ENCODE data around the gene CLEC16A.
A peak's percentile ranks its signal among the peaks of the same experiment; 100 is the strongest.
"Not testable (repeated sequence)": the region's sequence is repeated elsewhere in the genome, so short reads cannot be mapped to it uniquely, and the experiment has no call there.

Gene CLEC16A

GRCh38 chr16:10922328-10923145, 21.8 kb upstream of the CLEC16A start:
- intact Hi-C loops (cut with DNase I), result loop anchor here (10.0 kb wide), 1 partner anchor 178 kb away; the partner anchor contains the start of gene NUBP1
- DNase-seq, result peak in 11 of 42 donors; percentile 31 to 63 (median 37)

DNA sequence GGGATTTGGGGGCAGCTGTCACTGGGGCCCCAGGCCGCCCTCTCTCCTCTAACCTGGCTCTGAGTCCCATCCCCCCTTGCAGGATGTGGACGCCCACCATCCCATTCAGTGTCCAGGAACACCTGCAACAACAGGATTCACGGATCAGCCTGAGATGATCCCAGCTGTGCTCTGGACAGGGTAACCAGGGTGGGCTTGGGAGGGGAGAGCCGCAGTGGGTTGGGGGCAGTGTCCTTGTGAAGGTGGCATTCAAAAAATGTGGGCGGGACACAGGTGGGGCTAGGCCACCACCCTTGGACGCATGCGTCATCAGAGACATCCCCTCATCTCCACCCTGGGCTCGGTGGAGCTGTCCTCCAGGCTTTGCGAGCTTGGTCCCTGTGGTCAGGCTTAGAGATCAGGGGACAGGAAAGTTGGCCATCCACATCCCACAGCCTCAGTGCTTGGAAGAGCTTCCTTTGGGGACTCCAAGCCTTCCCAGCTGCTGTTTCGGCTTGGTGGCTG, 21.2 kb upstream of the CLEC16A start:
- intact Hi-C loops (cut with DNase I), result loop anchor here (10.0 kb wide), 1 partner anchor 178 kb away; the partner anchor contains the start of gene NUBP1

GRCh38 chr16:10923650-10924214, 20.6 kb upstream of the CLEC16A start:
- intact Hi-C loops (cut with DNase I), result loop anchor here (10.0 kb wide), 1 partner anchor 179 kb away; the partner anchor contains the start of gene NUBP1

More for the DNA sequence above, 21.2 kb upstream of the CLEC16A start:
- DNase-seq, result no peak

DNA sequence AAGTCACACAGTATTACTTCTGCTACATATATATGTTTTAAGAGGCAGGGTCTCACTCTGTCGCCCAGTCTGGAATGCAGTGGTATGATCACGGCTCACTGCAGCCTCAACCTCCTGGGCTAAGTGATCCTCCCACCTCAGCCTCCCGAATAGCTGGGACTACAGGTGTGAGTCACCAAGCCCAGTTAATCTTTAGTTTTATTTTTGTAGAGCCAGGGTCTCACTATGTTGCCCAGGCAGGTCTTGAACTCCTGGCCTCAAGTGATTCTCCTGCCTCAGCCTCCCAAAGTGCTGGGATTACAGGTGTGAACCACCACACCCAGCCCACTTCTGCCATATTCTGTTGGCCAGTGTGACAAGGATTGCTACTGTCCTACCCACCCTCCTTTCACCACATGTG, 19.1 kb upstream of the CLEC16A start:
- intact Hi-C loops (cut with DNase I), result loop anchor here (10.0 kb wide), 1 partner anchor 180 kb away; the partner anchor contains the start of gene NUBP1

More at GRCh38 chr16:10923650-10924214, 20.6 kb upstream of the CLEC16A start:
- peak in 41 of 42 donors; percentile 23 to 92 (median 72) for DNase-seq

DNA sequence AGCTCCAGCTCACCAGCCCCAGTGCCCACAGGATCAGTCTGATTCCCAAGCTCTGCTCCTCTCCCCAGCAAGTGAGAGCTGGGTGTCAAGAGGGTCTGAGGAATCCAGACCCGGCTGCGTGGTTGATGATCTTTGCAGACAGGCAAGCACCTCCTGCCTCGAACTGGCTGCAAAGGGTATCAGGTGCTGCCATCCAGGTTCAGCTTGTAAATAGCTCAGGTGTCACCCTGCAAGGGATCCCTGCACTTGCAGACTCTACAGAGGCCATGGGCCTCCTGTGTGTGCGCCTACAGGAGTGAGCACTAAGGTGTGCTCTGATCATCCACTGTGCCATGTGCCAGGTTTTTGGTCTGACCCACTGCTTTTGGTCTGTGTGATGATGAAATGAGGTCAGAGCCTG, 18.3 kb upstream of the CLEC16A start:
- DNase-seq, result no peak
- intact Hi-C loops (cut with DNase I), result loop anchor here (10.0 kb wide), 1 partner anchor 181 kb away; the partner anchor contains the start of gene NUBP1

More for the DNA sequence above, 19.1 kb upstream of the CLEC16A start:
- not testable (repeated sequence) for DNase-seq

GRCh38 chr16:10926867-10927266, 17.5 kb upstream of the CLEC16A start:
- DNase-seq, result no peak
- intact Hi-C loops (cut with DNase I), result loop anchor here (10.0 kb wide), 1 partner anchor 182 kb away; the partner anchor contains the start of gene NUBP1

GRCh38 chr16:10927497-10928112, 16.8 kb upstream of the CLEC16A start:
- intact Hi-C loops (cut with DNase I), result loop anchor here (10.0 kb wide), 1 partner anchor 183 kb away; the partner anchor contains the start of gene NUBP1
- DNase-seq, result no peak

- intact Hi-C loops (cut with DNase I), result loop anchor here (10.0 kb wide), 1 partner anchor 184 kb away; the partner anchor contains the start of gene NUBP1
- not testable (repeated sequence) for DNase-seq
These were observed 15.3 kb upstream of the CLEC16A start for GRCh38 chr16:10929097-10929496.

- DNase-seq, result peak in 7 of 42 donors; percentile 21 to 75 (median 51)
- intact Hi-C loops (cut with DNase I), result loop anchor here (10.0 kb wide), 1 partner anchor 185 kb away; the partner anchor contains the start of gene NUBP1
These were observed 14.3 kb upstream of the CLEC16A start for GRCh38 chr16:10929853-10930754.

GRCh38 chr16:10930755-10931093, 13.6 kb upstream of the CLEC16A start:
- intact Hi-C loops (cut with DNase I), result no loop called here
- DNase-seq, result no peak

DNA sequence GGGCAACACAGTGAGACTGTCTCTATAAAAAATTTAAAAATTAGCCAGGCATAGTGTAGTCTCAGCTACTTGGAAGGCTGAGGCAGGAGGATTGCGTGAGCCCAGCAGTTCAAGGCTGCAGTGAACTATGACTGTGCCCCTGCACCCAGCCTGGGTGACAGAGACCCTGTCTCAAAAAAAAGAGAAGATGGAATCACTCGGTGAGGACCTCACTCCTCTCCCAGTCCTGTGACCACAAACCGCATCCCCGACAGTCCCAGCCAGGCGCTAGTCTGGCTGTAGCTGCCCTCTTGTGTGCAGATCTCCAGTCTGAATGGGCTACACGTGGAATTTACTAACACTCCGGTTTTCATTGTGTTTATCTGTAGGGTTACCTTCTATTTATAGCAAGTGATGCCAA, 13.2 kb upstream of the CLEC16A start:
- DNase-seq, result no peak
- intact Hi-C loops (cut with DNase I), result no loop called here

DNA sequence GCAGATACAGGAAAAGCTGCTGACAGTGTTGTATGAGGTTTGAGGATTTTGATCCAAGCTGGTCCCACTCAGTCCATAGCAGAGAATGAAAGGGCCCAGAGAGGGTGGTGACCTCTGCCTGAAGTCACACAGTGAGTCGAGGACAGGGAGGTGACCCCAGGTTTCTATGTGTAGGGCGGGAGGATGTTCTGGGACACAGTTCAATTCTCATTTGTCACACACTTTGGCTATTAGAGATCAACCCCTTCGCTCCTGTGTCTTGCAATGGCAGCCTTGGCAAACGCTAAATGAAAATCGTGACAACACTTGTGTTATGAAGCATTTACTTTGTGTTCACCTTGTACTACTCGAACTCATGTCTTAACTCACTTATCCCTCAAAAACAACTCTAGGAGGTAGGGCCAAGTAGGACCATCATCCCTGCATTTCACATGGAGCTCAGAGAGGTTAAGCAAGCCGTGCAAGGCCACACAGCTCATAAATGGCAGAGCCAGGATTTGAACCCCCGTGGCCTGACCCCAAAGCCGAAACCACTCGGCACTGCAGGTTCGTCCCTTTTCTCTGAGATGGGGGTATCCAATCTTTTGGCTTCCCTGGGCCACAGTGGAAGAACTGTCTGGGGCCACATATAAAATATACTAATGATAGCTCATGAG, 12.3 kb upstream of the CLEC16A start:
- intact Hi-C loops (cut with DNase I), result no loop called here
- no peak for DNase-seq

DNA sequence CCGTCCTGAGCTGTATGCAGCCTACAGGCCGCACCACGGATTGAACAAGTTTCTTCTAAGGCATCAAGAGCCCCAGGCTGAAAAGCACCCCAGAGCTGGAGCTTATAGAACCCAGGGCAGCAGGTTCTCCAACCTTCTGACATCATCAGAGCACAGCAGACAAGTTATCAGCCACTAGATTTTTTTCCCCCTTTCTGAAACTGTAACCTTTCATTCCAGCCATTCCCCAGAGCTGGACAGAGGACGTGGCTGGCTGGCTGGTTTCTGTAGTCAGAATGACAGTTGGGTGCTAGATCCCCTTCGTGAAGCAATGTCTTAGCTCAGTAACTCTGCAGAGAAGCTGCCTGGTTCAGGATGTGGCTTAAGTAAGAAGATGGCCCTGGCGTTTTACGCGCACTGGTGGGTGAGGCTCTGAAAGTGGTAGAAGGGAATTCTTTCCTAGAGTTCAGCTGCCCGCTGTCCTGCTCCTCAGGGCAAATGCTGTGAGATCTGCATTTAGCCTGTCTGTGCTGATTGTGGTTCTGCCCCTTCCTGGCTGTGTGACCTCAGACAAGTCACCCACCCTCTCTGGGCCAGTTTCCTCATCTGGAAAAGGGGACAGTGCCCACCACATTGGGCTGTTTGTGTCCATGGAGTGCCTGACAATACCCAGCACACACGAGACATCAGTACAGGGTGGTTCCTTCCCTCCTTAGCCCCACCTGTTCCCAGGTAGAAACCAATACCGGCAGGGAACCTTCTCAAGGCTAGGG, 11.2 kb upstream of the CLEC16A start:
- intact Hi-C loops (cut with DNase I), result no loop called here
- no peak for DNase-seq

GRCh38 chr16:10933865-10934264, 10.5 kb upstream of the CLEC16A start:
- no peak for DNase-seq
- intact Hi-C loops (cut with DNase I), result no loop called here

- no peak for DNase-seq
These were observed 9.8 kb upstream of the CLEC16A start for GRCh38 chr16:10934325-10935107.

GRCh38 chr16:10935226-10935915, 9.0 kb upstream of the CLEC16A start:
- intact Hi-C loops (cut with DNase I), result no loop called here
- no peak for DNase-seq

More at GRCh38 chr16:10934325-10935107, 9.8 kb upstream of the CLEC16A start:
- intact Hi-C loops (cut with DNase I), result no loop called here

Measured in head of caudate nucleus (tissue), 42 donors.